Measurements from ENCODE around the gene RAX2. TPM values are rescaled to one million over a fixed set of nuclear protein-coding genes. Genes with fewer than 3 reads are reported as not detected.

Gene RAX2
- total and polyA plus RNA-seq, 2 of the 13 experiments (the other 11 are each of a cell fraction or from before 2014, with no cell fraction given), result not detected

DNA sequence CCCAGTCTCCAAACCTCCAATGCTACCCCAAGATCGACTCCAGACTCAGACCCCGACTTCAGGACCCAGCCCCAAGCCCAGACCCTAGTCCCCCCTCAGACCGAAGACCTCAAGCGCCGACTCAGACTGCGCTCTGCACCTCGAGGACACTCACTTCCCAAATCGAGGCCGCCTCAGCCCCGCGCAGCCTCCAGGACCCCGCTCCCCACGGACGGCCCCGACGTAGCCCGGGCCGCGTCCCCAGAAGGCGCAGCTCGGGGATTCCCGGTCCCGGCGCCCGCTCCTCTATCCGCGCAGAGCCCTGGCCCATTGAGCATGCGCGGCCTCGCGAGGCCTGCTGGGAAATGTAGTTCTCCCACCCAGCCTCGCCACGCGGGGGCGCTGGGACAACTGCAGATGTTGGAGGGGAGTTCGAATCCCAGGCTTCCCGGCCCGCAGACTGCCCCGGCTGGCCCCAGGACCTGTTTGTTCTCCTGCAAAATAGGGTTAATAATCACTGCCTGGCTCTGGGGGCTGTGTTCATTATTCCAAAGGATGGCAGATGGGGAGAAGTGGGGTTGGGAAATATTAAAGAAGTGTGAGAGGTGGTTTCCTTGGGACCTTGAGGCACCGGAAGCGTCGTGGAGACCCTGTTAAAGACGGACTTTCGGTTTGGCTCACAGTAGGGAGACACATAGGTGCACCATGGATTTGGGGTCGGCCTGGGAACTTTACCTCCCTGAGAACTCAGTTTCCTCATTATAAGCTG lies 10.5 kb downstream of the RAX2 start, which contains the start of gene APBA3 (continued):
- TF ChIP-seq, protein P1, sequence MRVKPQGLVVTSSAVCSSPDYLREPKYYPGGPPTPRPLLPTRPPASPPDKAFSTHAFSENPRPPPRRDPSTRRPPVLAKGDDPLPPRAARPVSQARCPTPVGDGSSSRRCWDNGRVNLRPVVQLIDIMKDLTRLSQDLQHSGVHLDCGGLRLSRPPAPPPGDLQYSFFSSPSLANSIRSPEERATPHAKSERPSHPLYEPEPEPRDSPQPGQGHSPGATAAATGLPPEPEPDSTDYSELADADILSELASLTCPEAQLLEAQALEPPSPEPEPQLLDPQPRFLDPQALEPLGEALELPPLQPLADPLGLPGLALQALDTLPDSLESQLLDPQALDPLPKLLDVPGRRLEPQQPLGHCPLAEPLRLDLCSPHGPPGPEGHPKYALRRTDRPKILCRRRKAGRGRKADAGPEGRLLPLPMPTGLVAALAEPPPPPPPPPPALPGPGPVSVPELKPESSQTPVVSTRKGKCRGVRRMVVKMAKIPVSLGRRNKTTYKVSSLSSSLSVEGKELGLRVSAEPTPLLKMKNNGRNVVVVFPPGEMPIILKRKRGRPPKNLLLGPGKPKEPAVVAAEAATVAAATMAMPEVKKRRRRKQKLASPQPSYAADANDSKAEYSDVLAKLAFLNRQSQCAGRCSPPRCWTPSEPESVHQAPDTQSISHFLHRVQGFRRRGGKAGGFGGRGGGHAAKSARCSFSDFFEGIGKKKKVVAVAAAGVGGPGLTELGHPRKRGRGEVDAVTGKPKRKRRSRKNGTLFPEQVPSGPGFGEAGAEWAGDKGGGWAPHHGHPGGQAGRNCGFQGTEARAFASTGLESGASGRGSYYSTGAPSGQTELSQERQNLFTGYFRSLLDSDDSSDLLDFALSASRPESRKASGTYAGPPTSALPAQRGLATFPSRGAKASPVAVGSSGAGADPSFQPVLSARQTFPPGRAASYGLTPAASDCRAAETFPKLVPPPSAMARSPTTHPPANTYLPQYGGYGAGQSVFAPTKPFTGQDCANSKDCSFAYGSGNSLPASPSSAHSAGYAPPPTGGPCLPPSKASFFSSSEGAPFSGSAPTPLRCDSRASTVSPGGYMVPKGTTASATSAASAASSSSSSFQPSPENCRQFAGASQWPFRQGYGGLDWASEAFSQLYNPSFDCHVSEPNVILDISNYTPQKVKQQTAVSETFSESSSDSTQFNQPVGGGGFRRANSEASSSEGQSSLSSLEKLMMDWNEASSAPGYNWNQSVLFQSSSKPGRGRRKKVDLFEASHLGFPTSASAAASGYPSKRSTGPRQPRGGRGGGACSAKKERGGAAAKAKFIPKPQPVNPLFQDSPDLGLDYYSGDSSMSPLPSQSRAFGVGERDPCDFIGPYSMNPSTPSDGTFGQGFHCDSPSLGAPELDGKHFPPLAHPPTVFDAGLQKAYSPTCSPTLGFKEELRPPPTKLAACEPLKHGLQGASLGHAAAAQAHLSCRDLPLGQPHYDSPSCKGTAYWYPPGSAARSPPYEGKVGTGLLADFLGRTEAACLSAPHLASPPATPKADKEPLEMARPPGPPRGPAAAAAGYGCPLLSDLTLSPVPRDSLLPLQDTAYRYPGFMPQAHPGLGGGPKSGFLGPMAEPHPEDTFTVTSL (CRISPR knock-in tag; IDR thresholded peaks at IDR 0.05; ENCODE audit: borderline replicate concordance), result no peak
- no peak for TF ChIP-seq HDAC6 (IDR thresholded peaks at IDR 0.05; ENCODE audit: low read depth, low read length)
- TF ChIP-seq SIX4 (CRISPR knock-in tag; IDR thresholded peaks at IDR 0.05), result no peak
- no peak for TF ChIP-seq ZNF383 (CRISPR knock-in tag; IDR thresholded peaks at IDR 0.05; ENCODE audit: borderline replicate concordance)
- peak; percentile 51; the same call in 1 of the 2 replicates for TF ChIP-seq BHLHE40 (IDR thresholded peaks at IDR 0.05; ENCODE audit: low read length)
- TF ChIP-seq ZNF674 (CRISPR knock-in tag; IDR thresholded peaks at IDR 0.05; ENCODE audit: low read depth), result no peak
- TF ChIP-seq ZNF10 (CRISPR knock-in tag; IDR thresholded peaks at IDR 0.05; ENCODE audit: borderline replicate concordance, low read depth), result no peak
- TF ChIP-seq JUNB (CRISPR knock-in tag; IDR thresholded peaks at IDR 0.05; ENCODE audit: borderline replicate concordance), result no peak
- 0 out of 2 replicates have a peak, but pooled peaks have one; percentile 15 for TF ChIP-seq FOSL2 (CRISPR knock-in tag; IDR thresholded peaks at IDR 0.05)
- TF ChIP-seq PREB (CRISPR knock-in tag; IDR thresholded peaks at IDR 0.05), result no peak
- TF ChIP-seq ZNF331 (CRISPR knock-in tag; IDR thresholded peaks at IDR 0.05), result peak; percentile 80; the same call in 1 of the 2 replicates
- no peak for TF ChIP-seq ZNF83 (CRISPR knock-in tag; IDR thresholded peaks at IDR 0.05; ENCODE audit: borderline replicate concordance)
- TF ChIP-seq GLMP (CRISPR knock-in tag; IDR thresholded peaks at IDR 0.05; ENCODE audit: borderline replicate concordance), result no peak
- 0 out of 2 replicates have a peak, but pooled peaks have one; percentile 73 for TF ChIP-seq TGIF2 (CRISPR knock-in tag; IDR thresholded peaks at IDR 0.05)
- no peak for TF ChIP-seq MAZ (IDR thresholded peaks at IDR 0.05; ENCODE audit: borderline replicate concordance, low read depth, low read length)
- peak; percentile 69 for TF ChIP-seq MAZ (CRISPR knock-in tag; IDR thresholded peaks at IDR 0.05; ENCODE audit: low read depth)
- TF ChIP-seq RFX5 (IDR thresholded peaks at IDR 0.05; ENCODE audit: low read depth, low read length), result 0 out of 2 replicates have a peak, but pooled peaks have one; percentile 34
